KOPT-K1 (cell line): Measurements from ENCODE around the gene CTNNA3.

ENCODE experiments used
- H3K27ac ChIP-seq: fragments of 200-600 bp; sonication (generic); 2 replicates; pipeline ENCODE4 v1.5.1; 2016; ENCODE audit warnings: antibody characterized with exemption, mild to moderate bottlenecking, low read depth, low read length; ENCODE audit not compliant: poor library complexity, severe bottlenecking
- H3K36me3 ChIP-seq: fragments of 200-600 bp; sonication (generic); 2 replicates; pipeline ENCODE4 v1.5.1; 2017; ENCODE audit warnings: antibody characterized with exemption, mild to moderate bottlenecking, low read length, moderate library complexity; ENCODE audit not compliant: insufficient read depth
- H3K9me3 ChIP-seq: fragments of 200-600 bp; sonication (generic); 2 replicates; pipeline ENCODE4 v1.5.1; 2017; ENCODE audit warnings: antibody characterized with exemption, low read length, mild to moderate bottlenecking; ENCODE audit not compliant: insufficient read depth, poor library complexity, severe bottlenecking

Gene CTNNA3

DNA sequence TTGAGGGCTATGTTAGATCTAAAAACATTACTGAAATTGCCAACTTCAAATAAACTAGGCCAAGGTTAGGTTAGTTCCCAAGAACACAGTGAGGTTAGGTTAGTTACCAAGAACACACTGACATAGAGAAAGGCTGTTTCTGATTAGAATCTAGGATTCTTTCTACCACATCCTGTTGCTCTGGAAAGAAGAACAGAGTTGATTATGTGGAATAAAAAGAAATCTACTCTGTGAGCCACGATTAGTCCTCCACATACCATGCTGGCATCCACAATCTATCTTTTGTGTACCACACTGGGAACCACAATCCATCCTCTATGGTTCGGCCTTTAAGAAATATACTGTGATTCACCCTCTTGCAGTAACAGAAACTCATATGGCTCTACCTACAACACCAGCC lies 678.8 kb downstream of the CTNNA3 start:
- H3K27ac ChIP-seq = no peak overlapping the region
- no peaks in the 10 kb centered on the region for H3K9me3 ChIP-seq
- H3K36me3 ChIP-seq = no peaks in the 10 kb centered on the region

DNA sequence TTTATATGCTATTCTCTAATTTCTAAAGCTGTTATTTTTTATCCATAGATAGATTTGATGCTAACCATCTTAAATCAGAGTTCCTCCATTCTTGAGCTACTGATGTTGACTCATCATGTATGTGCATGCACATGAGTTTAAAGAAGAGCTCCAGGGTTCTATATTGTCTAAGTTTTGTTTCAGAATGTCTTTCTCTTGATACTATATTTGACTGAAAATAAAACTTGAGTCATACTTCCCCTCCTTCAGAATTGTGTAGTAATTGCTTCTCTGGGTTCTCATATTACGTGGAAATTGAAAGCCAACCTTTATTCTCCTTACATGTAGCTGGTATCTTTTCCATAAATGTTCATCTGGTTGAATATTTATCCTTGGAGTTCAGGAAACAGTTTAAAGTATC lies 680.8 kb downstream of the CTNNA3 start:
- H3K36me3 ChIP-seq = no peaks in the 10 kb centered on the region
- no peaks in the 10 kb centered on the region for H3K9me3 ChIP-seq
- no peak overlapping the region for H3K27ac ChIP-seq

DNA sequence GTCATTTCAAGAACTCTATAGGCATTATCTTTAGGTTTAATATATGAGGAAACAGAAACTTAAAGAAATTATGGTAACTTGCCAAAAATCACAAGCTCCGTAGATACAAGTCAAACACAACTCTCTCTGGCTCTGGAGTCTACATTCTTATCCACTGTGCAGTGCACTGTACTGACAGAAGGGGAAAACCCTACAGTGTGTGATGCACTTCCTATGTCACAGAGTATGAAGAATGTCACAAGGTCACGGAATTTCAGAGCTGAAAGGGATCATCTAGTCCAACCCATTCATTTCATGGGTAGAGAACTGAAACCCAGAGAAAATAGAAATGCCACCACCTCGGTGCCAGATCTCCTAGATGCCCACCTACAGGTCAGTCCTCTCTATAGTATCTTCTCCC lies 684.0 kb downstream of the CTNNA3 start:
- Histone ChIP-seq H3K36me3 (no peaks in the 10 kb centered on the region), H3K9me3 (no peaks in the 10 kb centered on the region), H3K27ac (no peak overlapping the region)

DNA sequence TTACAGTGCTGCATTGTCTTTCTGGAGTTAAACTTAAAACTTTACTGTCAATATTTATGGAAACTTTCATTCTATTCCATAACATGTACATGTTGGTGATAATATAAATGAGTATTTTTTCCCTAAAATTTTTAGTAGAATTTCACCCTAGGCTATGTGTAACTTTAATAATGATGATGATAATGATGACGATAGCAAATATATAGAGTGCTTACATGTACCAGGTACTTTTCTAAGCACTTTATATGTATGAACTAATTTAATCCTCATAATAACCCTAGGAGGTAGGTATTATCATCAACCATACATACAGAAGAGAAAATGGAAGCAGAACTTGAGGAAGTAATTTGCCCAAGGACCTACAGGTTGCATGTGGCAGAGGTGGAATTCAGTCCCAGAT lies 684.5 kb downstream of the CTNNA3 start:
- Histone ChIP-seq H3K27ac (no peak overlapping the region), H3K9me3 (no peaks in the 10 kb centered on the region), H3K36me3 (no peaks in the 10 kb centered on the region)

DNA sequence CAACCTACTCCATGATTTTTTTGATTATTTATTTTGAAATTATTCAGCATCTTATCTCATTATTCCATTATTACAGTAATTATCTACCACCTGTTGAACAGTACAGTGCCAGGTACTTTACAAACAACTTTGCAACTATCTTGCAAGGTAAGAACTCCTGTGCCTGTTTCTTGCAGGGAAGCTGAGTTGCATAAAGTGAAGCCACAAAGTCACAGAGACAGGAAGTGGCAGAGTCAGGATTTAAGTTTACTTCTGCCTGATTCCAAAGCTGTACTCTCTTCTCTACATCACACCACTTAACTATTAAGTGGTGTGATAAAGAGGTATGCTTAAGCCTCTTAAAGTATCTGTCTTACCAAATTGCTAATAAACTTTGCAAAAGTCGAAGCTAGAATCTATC lies 690.0 kb downstream of the CTNNA3 start:
- Histone ChIP-seq H3K9me3 (no peaks in the 10 kb centered on the region), H3K27ac (no peak overlapping the region), H3K36me3 (no peaks in the 10 kb centered on the region)

DNA sequence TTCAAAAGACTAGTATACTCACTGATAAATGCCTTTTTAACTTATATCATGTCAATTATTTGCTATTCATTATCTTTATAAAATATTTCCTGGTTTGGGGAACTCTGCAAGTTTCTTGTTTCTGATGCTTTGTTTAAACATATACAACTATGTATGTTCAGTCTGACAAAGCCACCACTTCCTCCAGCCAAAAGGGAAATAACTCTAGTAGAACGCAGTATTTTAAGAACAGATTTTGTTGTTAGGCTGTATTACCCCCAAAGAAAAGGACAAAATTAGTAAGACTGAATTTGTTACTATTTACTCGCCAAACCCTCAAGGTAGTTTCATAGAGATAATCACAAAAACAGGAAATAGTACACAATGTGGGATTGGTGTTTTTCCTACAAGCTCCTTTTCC lies 691.3 kb downstream of the CTNNA3 start:
- Histone ChIP-seq H3K9me3 (no peaks in the 10 kb centered on the region), H3K36me3 (no peaks in the 10 kb centered on the region), H3K27ac (no peak overlapping the region)

DNA sequence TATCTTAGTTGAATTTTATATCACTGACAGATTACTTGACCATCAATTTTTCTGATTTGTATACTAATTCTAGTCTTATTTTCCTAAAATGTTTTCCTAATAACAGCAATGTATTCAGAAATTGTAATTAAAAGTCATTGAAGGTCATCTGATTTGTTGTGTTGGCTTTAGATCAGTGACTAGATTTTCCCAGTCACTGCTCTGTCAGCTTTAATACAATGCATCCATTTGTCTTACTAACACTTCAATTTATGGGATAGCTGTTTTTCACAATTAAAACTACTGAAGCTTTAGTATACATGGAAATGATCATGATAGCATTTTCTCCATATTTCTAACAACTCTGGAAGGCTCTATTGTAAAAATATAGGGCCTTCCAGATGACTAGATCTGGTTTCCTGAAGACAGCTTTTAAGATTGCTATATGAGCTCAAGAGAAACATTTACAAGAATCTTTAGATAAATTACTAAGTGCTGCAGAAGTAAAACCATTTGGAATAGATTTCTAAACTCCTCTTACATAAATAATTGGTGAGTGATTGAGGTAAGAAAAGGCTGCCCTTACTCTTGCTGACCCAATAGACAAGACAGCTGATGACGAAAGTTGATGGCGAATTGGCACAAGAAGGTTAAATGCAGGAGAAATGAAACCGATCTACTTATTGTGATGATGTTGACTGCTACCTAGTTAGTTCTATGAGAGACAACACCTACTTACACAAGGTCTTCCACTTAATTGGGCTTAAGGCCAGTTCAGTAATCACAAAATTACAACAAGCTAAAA lies 696.0 kb downstream of the CTNNA3 start:
- Histone ChIP-seq H3K9me3 (no peaks in the 10 kb centered on the region), H3K36me3 (no peaks in the 10 kb centered on the region), H3K27ac (no peak overlapping the region)

DNA sequence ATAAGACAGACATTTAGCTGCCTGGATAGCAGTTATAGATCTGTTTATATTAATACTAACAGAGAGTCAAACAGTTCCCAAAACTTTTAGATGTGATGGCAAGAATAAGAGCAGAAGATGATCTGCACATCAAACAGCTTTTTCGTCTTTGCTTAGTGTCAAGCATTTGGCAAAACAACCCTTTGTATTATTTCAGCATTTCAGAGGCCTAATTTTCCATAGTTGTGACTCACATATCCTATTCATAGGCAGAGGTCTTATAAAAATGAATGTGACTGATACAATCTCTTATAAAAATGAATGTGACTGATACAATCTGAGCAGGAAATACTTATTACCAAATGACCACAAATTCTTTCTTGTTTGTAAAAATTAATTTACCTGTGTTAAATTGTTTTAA lies 699.0 kb downstream of the CTNNA3 start:
- H3K27ac ChIP-seq = no peak overlapping the region
- no peaks in the 10 kb centered on the region for H3K36me3 ChIP-seq
- no peaks in the 10 kb centered on the region for H3K9me3 ChIP-seq

DNA sequence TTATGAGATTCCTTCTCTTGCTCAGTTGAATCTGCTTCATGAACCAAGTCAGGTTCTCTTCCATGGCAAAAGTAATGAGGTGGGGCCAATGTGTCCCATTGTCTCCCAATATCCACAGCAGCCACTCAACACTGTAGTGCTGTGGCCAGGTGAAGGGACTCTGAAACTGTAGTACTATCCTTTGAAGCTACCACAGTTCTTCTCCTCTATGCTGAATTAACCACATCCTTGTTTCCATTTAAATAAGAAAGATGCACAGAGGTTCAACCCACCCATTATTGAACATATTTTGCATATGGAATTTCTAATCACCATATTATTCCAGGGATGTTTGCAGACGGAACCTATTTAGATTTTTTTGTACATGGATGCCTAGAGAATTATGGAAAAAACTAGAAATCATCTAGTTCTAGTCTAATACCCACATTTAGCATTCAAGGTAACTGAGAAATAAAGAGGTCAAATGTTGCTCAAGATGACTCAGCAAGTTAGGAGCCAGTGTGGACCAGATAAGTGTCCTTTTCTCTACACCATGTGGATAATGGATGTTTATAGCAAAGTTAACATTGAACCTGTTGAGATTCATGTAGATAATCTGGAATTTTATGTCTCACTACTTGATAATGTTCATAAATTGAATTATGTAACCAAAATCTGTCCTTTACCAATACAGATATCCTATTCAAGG lies 705.7 kb downstream of the CTNNA3 start:
- no peaks in the 10 kb centered on the region for H3K36me3 ChIP-seq
- H3K9me3 ChIP-seq = no peaks in the 10 kb centered on the region
- no peak overlapping the region for H3K27ac ChIP-seq

DNA sequence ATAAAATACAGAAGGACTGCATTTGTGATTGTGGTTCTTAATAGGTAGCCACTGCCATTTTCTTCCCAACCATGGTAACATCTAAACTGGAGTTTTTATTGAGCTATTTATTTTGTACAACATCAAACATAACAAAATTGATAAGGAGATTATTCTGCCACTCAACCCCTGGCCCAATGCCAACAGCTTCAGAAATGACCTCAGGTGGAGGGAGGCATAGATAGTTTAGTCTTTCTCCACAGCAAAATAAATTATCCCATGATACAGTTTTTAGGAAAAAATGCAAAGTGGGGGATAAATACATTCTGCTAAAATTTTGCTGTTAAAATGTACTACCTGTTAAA lies 712.5 kb downstream of the CTNNA3 start:
- Histone ChIP-seq H3K36me3 (no peaks in the 10 kb centered on the region), H3K9me3 (no peaks in the 10 kb centered on the region), H3K27ac (no peak overlapping the region)

DNA sequence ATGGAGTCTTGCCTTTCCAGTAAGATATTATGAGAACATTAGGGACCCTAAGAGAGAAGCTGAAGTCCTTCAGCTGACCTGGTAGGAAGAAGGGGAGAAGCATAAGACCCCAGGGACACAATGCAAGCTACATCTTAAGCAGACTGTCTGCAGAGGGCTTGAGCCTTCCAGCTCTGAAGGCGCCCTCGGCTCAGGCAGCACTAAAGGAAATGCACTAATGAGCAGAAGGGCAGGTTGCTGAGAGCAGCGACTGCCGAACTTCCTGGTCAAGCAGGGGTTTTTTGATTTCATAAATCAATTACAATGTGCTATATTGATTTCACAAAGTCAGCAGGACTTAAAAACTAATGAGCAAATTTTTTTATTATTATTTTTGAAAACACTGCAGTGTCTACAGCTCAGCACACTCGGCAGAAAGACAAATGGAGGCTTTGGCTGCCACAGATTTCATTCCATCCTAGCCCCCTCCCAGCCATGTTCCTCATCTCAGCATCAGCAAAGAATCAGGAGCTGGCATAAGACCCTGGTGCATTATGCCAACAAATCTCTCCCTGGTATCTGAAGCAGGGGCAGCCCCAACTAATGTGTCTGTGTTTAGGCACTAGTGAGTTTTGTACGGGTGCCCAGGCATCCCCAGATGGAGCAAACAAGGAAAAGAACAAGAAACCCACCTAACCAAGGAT lies 713.1 kb downstream of the CTNNA3 start:
- Histone ChIP-seq H3K27ac (no peak overlapping the region), H3K9me3 (no peaks in the 10 kb centered on the region), H3K36me3 (no peaks in the 10 kb centered on the region)

DNA sequence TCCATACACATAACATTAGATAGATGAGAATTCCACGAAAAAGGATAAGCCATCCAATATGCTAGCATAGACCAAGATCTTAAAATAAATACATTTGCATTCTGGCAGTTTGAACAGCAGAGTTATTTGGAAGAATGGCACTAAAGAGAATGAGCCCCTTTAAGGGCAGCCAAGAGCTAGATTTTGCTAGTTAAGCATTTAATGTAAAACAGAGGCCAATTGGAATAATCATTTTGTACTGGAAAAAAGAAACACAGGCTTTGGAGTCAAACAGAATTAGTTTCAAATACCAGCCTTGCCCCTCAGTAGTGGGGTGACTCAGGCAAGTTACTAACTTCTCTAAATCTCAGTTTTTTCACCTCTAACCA lies 714.0 kb downstream of the CTNNA3 start:
- Histone ChIP-seq H3K27ac (no peak overlapping the region), H3K9me3 (no peaks in the 10 kb centered on the region), H3K36me3 (no peaks in the 10 kb centered on the region)

DNA sequence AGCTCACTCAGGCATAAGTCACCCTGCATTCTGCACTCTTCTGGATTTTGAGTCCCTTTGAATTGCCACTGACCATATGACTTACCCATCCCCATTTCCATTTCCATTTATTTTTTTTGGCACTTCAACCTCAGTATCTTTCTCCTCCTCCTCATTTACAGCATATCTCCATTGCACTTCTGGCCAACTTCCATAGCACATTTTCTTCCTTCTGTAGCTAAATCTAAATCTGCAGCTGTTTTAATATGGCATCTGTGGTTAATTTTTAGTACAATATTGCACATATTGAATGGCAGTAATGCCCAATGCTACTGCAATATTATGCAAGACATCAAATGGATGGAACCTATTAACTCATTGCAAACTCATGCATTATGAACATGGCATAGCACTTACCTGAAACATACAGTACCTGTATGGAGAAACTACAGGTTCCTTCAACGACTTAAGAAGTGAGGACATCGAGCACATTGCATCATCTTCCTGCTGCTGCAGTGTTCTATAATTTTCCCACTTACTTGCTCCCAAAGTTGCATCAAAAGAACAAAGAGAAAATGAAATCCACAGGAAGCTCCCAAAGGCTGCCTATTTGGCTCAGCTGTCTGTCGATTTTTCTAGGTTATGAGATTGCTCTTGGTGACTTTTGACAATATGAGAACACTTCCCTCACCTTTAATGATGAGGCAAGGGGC lies 714.5 kb downstream of the CTNNA3 start:
- Histone ChIP-seq H3K9me3 (no peaks in the 10 kb centered on the region), H3K27ac (no peak overlapping the region), H3K36me3 (no peaks in the 10 kb centered on the region)

DNA sequence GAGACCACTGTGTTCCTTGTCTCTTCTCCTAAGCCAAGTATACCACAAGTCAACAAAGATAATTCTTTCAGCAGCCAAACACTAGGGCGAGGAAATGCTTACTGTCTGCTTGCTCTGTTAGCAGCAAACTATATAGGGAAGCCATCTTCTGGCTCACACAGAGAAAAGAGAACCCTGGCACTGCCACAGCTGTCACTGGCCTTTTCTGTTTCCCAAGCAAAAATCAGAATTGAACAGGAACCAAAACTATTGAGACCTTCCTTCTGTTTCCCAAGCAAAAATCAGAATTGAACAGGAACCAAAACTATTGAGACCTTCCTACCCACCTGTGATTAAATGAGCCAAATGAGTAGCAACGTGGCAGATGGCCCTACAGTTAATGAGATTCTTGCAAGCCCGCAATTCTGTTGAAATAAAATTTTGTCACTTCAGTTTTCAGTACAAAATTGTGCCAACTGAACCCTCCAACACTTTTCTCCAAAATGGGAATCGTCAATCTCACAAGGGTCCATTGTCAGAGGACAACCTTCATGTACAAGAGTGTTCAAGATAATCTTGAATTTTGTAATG lies 715.7 kb downstream of the CTNNA3 start:
- no peak overlapping the region for H3K27ac ChIP-seq
- H3K36me3 ChIP-seq = no peaks in the 10 kb centered on the region
- no peaks in the 10 kb centered on the region for H3K9me3 ChIP-seq

DNA sequence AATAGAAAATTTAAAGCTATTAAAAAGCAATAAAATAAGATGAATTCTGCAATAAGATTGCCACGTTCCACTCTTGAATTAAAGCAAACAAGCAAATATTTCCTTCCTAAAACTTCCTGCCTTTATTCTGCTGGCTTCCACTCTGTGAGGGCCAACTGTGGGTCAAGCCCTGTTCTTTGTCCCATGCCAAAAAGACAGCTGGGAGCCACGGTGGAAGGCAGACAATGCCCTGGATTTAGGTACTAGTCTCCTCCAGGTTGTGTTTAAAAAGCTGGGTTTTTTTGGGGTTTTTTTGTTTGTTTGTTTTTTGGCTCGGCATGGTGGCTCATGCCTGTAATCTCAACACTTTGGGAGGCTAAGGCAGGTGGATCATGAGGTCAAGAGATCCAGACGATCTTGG lies 731.0 kb downstream of the CTNNA3 start:
- Histone ChIP-seq H3K27ac (no peak overlapping the region), H3K9me3 (no peaks in the 10 kb centered on the region), H3K36me3 (no peaks in the 10 kb centered on the region)
